Stimulated activated CD4-positive, alpha-beta T cell treated with anti-CD3 and anti-CD28 coated beads, Interleukin-2, amount 100 ng/mL, for 4 hours (primary cell): ENCODE measurements around the gene USF3.

Experiments used
- DNase-seq: peaks from one replicate; pipeline ENCODE4 v3.0.0-alpha.2; 2020; ENCODE audit warnings: low read depth

USF3 gene

GRCh38 chr3:113606539-113607218, 89.8 kb downstream of the USF3 start:
- no peak for DNase-seq

- no peak for DNase-seq
These were observed 93.6 kb downstream of the USF3 start for GRCh38 chr3:113602836-113603235.

GRCh38 chr3:113602256-113602655, 94.2 kb downstream of the USF3 start:
- no peak for DNase-seq

GRCh38 chr3:113601240-113601639, 95.2 kb downstream of the USF3 start:
- no peak for DNase-seq

GRCh38 chr3:113600418-113601182, 95.8 kb downstream of the USF3 start:
- DNase-seq, result no peak
